NCI-H1417 (cell line): ENCODE measurements around the gene B9D1.
"Not testable (repeated sequence)": the region's sequence is repeated elsewhere in the genome, so short reads cannot be mapped to it uniquely, and the experiment has no call there.

Source experiments
- DNase-seq, 3 experiments: peaks; one replicate each; lab custom pipeline; 2025; lab: John Stamatoyannopoulos, UW

The B9D1 gene

DNA sequence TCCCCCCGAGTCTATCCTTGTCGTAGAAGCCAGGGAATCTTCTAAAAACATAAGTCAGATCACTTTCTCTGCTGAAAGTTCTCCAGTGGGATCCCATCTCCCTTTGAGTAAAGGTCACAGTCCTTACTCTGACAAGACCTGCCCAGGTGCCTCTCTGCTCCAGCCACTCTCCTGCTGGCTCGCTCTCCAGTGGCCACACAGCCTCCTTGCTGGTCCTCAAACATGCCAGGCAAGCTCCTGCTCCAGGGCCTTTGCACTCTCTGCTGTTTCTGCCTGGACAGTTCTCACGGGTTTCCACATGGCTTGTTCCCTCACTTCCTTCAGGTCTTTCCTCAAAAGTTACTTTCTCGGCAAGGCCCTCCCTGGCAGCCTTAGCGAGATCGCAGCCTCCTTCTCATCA, 3.4 kb downstream of the B9D1 start:
- no peak for DNase-seq

DNA sequence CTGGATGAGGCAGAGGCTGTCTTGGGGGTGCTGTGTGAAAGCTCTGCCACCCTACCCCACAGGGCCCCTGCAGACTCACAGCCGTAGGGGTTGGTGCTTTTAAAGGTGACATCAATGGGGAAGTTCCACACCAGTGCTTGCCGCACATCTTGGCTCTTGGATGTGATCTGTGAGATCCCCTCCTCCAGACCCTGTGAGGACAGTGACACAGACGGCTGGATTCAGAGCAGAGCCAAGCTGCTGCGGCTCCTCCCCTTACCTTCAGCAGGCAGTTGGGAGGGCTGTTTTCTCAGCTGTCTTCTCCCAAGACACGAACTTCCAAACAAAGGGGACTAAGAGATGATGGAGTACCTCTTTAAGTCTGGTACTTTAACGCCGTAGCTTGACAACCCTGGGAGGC, 4.8 kb downstream of the B9D1 start:
- DNase-seq = no peak

DNA sequence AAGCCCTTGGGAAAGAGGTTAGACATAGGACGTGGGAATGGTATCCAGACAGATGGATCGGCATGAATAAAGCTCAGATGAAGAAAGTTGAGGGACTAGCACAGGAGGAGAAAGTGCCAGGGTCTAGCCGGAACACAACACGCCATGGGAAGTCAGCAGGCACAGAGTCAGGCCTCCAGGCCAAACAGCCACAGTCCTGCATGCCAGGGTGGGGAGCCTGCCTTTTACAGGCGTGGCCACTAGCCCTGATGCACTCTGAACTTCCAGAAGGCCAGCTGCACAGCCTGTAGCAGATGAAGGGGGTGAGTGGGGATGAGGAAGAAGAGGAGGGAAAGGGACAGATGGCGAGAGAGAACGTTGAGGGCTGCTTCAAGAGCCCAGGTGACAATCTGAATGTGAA, 5.2 kb downstream of the B9D1 start:
- DNase-seq = no peak

DNA sequence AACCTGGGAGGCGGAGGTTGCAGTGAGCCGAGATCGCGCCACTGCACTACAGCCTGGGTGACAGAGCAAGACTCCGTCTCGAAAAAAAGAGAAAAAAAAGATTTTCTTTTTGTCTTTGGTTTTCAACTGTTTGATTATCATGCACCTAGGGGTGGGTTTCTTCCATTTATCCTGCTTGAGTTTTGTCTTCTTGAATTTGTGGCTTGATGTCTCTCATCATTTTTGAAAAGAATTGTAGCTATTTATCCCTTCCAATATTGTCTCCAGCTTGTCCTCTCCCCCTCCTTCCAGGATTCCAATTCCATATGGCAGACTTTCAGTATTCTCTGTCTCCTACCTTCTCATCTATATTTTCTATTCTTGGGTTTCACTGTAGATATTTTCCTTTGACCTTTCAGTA, 7.8 kb downstream of the B9D1 start:
- DNase-seq = no peak

DNA sequence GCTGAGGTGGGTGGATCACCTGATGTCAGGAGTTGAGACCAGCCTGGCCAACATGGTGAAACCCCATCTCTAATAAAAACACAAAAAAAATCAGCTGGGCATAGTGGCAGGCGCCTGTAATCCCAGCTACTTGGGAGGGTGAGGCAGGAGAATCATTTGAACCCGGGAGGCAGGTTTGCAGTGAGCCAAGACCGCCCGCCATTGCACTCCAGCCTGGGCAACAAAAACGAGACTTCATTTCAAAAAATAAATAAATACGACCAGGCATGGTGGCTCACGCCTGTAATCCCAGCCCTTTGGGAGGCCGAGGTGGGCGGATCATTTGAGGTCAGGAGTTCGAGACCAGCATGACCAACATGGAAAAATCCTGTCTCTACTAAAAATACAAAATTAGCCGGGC, 9.1 kb downstream of the B9D1 start:
- DNase-seq = not testable (repeated sequence)

DNA sequence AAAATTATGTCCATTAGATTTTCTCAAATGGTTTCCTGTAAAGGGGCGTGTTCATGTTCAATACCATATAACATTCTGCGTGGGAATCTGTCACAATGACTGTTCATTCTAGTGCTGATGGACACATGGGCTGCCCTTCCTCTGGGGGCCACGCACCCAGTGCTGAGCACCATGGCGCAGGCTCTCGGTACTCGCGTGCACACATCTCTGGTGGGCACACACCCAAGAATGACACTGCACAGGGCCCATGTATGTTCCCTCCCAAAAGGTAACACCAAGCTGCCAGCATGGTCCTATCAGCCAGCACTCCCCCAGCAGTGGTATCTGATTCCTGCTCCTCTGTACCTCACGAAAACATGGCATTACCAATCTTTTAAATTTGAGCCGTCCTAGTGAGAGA, 13.7 kb downstream of the B9D1 start:
- no peak for DNase-seq

DNA sequence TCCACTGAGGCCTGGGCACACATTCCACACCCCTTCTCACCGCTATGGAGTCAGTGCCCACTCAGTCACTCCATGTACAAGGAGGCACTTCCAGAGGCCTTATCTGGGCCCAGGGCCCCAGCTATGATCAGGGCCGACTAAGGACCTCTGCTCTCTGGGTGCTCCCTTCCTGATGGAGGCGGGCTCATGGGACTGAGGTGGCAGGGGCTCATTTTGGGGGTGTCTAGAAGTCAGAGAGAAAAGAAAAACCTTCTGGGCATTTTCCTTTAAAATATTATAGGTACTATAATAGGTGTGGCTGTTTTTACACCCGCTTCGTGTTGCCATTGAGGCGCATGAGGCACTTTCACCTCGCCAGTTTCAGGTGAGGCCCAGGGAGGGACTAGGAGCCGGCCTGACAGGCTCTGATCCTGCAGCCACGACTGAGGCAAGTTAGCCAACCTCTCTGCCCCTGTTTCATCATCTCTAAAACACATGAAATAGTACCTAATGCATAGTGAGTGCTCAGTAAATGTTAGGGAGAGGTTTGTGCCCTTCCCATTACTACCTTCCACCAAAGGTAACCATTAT, 14.4 kb downstream of the B9D1 start:
- no peak for DNase-seq

DNA sequence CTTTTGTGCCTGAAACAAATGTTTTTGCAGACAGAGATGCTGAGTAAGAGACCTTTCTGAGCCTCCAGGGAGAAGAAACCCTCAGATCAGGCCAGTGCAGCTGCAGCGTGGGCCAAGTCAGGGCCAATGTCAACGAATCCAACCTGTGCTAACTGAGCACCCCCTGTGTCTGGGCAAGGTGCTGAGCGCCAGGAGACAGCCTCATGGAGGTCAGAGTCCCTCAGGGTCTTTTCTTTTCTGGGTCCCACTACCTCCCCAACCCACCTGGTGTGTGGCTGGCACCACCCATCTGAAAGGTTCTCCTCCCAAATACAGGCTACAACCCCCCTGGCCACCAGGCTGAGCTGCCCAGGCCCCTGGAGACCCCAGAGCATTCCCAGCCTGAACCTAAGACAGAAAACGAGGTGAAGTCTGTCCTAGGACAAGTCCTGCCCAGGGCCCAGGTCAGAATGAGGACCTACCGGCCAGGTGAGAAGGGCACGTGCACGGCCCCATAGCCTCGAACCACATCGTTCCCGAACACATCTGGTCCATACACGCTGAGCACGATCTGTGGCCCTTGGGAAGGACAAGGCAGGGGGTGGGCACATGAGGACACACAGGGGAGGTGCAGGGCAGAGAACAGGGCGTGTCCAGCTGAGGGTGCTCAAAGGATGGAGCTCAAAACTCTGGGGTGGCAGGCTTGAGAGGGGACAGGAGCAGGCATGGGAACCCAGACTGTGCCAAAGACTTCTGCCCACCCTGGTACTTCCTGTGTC, 15.0 kb downstream of the B9D1 start:
- no peak for DNase-seq

DNA sequence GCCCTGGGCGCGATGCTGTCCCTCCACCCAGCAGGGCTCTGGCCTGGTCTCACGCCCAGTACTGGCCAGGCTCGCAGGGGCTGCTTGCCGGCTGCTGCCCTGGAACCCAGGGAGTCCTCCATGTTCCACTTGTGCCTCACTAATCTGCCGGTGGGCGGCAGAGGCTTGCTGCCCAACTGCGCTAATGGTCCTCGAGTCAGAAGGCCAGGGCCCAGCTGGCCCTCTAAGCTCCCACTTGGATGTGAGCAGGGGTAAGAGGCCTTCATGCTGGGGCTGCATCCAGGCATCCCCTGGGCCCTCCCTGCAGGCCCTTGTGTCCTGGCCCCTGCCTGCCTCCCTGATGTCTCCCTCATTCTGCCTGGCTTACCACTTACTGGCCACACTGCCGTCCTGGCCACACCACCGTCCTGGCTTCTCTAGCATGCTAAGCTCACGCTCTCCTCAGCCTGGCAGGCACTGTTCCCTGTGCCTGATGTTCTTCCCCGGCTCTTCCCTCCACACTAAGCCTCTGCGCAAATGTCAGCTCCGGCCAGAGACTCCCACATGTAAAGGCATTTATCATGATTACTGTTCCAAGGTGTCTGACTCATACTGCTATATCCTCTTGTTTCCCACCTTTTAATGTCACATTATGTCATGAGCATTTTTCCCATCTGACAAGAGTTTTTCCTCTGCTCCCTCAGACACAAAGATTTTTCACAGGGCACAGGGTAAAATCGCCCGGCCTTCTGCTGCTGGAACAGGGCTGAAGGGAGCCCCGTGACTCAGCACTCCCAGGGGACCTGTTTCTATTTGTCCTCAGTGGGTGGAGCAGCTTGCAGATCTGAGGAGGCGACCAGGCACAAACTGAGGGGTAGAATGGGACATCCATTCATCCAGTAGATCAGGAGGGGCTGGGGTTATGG, 15.9 kb downstream of the B9D1 start:
- DNase-seq = no peak

DNA sequence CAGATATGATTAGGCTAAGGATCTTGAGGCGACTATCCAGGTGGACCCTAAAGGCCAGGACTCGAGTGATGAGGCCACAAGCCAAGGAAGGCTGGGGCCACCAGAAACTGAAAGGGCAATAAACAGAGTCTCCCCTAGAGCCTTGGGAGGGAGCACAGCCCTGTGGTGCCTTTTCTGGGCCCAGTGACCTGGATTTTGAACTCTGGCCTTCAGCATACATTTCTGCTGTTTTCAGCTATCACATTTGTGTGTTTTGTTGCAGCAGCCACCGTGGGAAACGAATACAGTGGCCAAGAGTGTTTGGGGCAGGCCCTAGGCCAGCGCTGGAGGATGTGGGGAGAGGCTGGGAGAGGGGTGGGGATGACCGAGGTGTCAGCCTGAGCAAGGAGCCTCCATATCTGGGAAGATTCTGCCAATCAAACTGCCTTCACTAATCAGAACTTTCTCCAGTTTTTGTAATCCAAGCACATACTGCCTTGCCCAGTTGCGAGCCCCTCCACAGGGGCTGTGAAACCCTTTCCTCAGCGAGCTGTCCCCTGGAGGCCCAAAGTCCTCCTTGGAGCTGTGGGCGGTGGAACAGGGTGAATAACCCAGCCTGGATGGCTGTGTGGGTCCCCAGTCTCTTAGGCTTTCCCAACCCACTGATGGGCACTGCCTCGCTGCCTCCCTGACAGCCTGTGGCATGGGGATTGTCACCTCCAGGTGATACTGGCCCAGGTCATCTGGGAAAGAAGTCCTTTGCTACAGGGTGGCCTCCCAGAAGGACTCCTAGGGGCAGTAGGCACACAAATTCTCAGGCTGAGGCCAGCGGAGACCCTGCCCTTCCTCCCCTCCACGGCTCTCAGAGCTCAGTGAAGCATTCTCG, 16.8 kb downstream of the B9D1 start:
- no peak for DNase-seq

DNA sequence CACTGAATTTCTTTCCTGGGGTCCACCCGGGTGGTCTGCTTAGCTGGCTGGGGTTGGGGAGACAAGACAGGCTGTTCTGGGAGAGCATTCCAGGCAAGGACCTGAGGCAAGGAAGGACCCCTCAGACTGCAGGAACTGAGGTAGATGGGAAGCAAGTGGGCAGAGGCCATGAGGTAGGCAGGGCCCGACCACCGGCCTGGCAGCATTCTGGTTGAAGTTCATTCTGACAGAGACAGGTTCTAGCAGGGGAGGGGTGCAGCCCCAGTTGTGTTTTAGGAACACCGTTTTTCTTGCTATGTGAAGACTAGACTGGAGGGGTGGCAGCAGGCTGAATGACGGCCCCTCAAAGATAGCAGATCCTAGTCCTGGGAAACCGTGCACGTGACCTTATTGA, 17.5 kb downstream of the B9D1 start:
- no peak for DNase-seq

DNA sequence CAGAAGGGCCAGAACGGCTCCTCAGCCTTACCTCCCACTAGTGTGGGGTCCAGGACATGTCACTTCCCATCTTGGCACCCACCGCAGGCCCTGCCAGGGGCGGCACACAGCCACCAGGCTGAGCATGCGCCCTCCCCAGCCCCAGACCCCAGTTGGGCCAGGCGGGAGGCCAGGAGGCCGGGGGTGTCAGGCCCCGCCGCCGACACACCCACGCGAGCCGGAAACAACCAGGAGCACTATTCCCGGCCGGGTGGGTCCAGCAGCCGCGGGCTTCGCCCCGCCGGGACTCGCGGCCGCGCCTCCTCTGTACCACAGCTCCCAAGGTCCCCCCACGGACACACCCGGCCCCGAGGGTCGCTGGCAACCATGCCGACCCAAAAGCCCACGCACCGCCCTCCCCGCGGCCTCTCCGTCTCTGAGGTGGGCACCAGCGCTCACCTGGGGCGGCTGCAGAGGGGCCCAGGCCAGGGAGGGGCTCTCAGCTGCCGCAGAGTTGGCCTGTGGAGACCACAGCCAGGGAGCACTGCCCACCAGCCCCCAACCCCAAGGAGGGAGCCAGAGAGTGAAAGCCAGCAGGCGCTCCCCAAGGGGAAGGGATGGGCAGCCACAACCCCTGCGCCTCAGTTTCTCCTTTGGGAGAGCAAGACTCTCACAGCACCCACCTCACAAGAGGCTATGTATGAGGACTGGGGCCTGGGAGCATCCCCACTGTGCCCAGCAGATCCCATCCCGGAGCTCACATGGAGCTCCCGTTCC, 18.0 kb downstream of the B9D1 start:
- no peak for DNase-seq

DNA sequence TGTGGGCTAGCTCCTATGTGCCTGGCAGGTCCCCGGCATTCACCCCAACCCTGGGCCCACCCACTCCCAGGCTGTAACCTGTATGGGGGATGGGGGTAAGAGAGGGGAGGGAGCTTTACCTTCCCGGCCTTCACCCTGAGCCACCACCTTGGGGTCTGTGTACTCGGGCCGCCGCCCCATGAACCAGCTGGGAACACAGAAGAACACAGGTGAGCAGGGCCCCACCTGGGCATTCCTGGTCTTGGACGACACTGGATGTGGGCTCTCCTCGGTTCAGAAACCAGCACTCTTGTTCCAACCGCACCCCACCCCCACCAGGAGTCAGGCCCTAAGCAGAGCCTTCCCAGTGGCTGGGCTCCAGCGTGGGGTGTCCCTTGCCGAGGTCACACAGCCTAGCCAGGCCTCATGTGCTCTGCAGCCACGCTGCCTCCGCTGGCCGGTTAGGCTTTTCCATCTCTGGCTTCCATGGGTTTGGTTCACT, 18.8 kb downstream of the B9D1 start:
- no peak for DNase-seq

DNA sequence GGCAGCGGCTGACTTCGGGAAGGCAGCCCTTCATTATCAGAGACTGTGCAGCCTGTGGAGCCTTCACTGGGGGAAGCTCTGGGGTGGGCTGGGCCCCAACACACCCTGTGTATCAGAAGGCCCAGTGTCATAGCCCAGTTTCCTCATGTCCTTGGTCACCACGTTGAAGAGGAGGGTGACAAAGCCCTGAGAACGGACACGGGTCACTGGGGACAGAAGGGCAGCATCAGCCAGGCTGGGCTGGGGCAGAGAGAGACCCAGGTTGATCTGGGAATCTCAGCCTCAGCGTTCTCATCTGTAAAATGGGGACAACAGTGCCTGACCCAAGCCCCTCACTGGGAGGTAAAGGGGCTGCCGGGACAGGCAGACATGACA, 19.3 kb downstream of the B9D1 start:
- DNase-seq = no peak

DNA sequence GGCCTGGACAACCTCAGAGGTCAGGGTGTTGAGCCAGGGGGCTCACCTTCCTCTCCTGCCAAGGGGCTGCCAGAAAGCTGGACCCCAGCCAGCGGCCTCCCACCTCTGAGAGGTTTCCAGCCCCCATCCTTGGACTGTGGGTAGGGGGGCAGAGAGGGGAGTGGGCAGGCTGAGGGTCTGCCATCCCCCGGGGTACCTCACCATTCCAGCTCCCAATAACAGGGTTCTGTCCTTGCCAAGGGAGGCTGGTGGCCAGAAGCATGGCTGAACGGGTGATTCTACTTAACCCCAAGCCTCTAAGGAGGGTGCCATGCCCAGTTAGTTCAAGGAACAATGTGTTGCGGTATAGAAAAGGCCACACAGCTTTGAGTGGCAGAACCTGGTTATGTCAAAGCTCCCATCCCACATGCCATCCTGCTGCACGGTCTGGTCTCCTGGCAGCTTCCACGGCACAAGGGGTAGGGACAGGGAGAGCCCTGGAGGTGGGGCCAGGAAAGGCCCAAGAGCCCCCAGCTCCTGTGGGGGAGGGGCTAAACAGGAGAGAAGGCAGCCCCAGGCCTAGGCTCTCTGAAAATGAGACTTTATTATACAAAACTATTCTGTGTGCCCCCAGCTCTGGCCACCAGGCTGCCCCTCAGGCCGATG, 19.8 kb downstream of the B9D1 start:
- no peak for DNase-seq

DNA sequence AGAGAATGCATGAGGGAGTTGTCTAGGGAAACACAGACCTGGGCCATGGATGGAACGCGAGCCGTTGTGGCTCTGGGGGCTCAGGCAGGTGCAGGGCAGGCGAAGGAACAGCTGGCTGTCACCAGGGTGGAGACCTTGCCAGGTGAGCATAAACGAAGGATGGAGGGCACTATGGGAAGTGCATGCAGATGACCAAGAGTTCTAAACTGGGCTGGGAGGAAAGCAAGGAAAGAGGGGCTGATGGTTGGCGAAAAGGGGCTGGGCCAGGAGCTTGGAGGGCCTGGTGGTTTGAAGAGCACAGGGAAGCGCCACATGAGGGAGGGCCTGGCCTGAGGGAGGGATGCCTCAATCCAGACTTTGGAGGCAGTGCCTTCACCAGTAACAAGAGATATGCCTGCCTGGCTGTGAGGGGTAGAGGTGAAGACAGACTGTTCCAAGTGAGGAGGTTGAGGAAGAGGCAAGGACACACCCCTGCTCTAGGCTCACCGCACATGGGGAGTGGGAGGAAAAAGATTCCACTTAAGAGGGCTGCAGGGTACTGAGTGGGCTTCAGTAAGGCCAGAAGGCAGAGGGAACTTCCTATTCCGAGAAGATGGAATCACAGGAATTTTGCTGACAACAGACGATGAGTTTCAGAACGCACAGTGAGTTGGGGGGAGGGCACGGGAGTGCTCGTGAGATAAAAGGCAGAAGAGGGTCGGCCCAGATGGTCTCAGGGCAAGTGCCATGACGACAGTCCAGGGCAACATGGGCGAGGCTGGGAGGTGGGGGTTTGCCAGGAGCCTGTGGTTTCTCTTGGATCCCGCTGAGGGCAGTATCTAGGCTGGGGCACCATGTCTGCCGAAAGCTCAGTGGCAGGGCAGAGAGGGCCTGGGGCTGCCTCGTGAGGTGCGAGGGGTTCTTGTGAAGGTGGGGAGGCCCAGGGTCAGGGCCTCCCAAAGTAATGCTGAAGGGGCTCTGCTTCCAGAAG, 20.6 kb downstream of the B9D1 start:
- no peak for DNase-seq

DNA sequence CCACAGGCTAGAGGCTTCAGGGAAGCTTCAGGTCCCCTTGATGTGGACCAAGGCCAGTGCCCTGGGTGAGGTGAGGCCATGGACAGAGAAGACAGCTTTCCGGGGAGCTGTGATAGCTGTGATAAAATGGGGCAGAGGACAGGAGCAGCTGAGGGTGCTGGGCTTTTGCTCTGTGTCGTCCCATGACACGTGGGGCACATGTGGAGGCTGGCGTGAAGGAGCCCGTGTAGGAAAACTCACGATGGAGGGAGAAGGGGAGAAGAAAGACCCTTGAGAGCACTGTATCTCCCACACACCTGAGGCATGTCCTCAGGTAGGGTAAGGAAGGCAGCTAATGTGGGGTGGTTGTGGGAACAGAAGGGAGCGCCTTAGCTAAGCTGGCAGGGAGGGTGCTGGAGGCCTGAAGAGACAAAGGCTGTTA, 21.3 kb downstream of the B9D1 start:
- no peak for DNase-seq

DNA sequence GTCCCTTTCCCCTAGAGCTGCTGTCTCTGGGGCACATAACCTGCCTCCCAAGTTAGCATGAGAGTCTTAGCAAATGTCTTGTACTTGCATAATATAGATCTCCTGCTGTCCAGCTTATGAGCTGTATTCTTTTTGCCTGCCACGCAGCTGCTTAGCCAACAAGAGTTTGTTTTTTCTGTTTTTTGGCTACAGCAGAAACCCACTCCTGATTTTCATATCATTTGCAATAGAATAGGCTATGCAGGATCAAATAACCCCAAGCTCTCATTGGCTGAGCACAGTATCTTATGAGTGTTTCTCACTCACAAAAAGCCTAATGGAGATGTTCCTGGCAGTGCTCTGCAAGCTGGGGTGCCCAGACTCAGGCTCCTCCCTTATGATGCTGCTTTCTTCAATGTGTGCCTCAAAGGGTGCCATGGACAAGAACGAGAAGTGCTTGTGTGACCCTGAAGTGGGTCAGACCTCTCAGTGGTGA, 23.1 kb downstream of the B9D1 start:
- no peak for DNase-seq
